Measurements from ENCODE around the gene FKBP4. TPM values are rescaled to one million over a fixed set of nuclear protein-coding genes. Genes with fewer than 3 reads are reported as not detected.

The FKBP4 gene
- total RNA-seq, 1 donor from 2014 or later = 45.3 TPM

- H3K27me3 ChIP-seq = no peaks in the 10 kb centered on the region
- peaks cover 8% of the 10 kb centered on the region for H3K79me2 ChIP-seq (ENCODE audit: low read depth)
- peaks cover 6% of the 10 kb centered on the region for H3K4me1 ChIP-seq
- H2AFZ ChIP-seq (replicated peaks) = no peak overlapping the region
- DNase-seq (ENCODE audit: low spot score) = no peak
- no peaks in the 10 kb centered on the region for H4K20me1 ChIP-seq (ENCODE audit: low read depth)
- H3K9ac ChIP-seq = no peak overlapping the region
- H3K27ac Mint-ChIP-seq = no peak overlapping the region
- no peaks in the 10 kb centered on the region for H3K36me3 ChIP-seq
- H3K27me3 Mint-ChIP-seq (ENCODE audit: insufficient read depth, low read depth) = no peaks in the 10 kb centered on the region
- no peaks in the 10 kb centered on the region for H3K9me3 ChIP-seq (ENCODE audit: low read depth)
- no peaks in the 10 kb centered on the region for H3K9me3 Mint-ChIP-seq
- peaks cover 11% of the 10 kb centered on the region for H3K4me1 Mint-ChIP-seq
- peaks cover 6% of the 10 kb centered on the region for H3F3A ChIP-seq (ENCODE audit: low read depth)
- peaks cover 23% of the 10 kb centered on the region for H3K36me3 Mint-ChIP-seq
- H3K4me3 Mint-ChIP-seq = no peak overlapping the region
- no peak overlapping the region for H3K4me3 ChIP-seq
- no peak overlapping the region for H3K27ac ChIP-seq
- no peak for TF ChIP-seq EZH2phosphoT487 (IDR thresholded peaks at IDR 0.05)
- TF ChIP-seq, protein P1, sequence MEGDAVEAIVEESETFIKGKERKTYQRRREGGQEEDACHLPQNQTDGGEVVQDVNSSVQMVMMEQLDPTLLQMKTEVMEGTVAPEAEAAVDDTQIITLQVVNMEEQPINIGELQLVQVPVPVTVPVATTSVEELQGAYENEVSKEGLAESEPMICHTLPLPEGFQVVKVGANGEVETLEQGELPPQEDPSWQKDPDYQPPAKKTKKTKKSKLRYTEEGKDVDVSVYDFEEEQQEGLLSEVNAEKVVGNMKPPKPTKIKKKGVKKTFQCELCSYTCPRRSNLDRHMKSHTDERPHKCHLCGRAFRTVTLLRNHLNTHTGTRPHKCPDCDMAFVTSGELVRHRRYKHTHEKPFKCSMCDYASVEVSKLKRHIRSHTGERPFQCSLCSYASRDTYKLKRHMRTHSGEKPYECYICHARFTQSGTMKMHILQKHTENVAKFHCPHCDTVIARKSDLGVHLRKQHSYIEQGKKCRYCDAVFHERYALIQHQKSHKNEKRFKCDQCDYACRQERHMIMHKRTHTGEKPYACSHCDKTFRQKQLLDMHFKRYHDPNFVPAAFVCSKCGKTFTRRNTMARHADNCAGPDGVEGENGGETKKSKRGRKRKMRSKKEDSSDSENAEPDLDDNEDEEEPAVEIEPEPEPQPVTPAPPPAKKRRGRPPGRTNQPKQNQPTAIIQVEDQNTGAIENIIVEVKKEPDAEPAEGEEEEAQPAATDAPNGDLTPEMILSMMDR (IDR thresholded peaks at IDR 0.05) = no peak
- TF ChIP-seq EZH2 (IDR thresholded peaks at IDR 0.05) = no peak
- no peak overlapping the region for H3K4me2 ChIP-seq
Measured at GRCh38 chr12:2819810-2820209, 25.0 kb downstream of the FKBP4 start.

DNA sequence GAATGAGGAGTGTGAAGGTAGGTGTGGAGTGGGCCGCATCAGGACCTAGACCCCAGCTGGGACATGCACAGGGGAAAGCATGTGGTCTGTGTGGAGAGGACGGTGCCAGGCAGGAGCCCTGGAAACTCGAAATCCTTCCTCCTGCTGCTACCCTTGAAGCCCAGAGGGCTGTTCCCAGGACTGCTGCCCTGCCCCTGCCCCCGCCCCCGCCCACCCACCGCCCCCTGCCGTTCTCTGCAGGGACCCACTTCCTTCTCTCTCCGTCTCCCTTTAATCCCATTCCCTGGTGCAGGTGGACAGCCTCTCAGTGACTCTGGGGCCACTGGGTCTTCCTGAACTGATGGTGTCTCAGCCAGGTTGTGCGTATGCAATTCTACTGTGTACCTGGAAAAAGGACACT lies 25.7 kb downstream of the FKBP4 start:
- Histone ChIP-seq H4K20me1 (ENCODE audit: low read depth) (peaks cover 3% of the 10 kb centered on the region), H3K4me1 (peaks cover 12% of the 10 kb centered on the region), H3K27ac (no peak overlapping the region), H3K27me3 (no peaks in the 10 kb centered on the region), H3K4me2 (no peak overlapping the region), H3K9me3 (ENCODE audit: low read depth) (no peaks in the 10 kb centered on the region), H3K36me3 (no peaks in the 10 kb centered on the region), H3F3A (ENCODE audit: low read depth) (peaks cover 13% of the 10 kb centered on the region), H2AFZ (replicated peaks) (no peak overlapping the region), H3K9ac (no peak overlapping the region), H3K4me3 (no peak overlapping the region), H3K79me2 (ENCODE audit: low read depth) (peaks cover 2% of the 10 kb centered on the region)
- H3K27me3 Mint-ChIP-seq (ENCODE audit: insufficient read depth, low read depth) = no peaks in the 10 kb centered on the region
- H3K27ac Mint-ChIP-seq = no peak overlapping the region
- no peak overlapping the region for H3K4me3 Mint-ChIP-seq
- H3K4me1 Mint-ChIP-seq = peaks cover 17% of the 10 kb centered on the region
- TF ChIP-seq, protein P1 (IDR thresholded peaks at IDR 0.05) = no peak
- TF ChIP-seq EZH2 (IDR thresholded peaks at IDR 0.05) (no peak), EZH2phosphoT487 (IDR thresholded peaks at IDR 0.05) (no peak)
- no peak for DNase-seq (ENCODE audit: low spot score)
- H3K9me3 Mint-ChIP-seq = no peaks in the 10 kb centered on the region
- H3K36me3 Mint-ChIP-seq = peaks cover 27% of the 10 kb centered on the region

- H3K27me3 ChIP-seq = no peaks in the 10 kb centered on the region
- H3F3A ChIP-seq (ENCODE audit: low read depth) = peaks cover 31% of the 10 kb centered on the region
- peaks cover 30% of the 10 kb centered on the region for H3K4me1 ChIP-seq
- H3K79me2 ChIP-seq (ENCODE audit: low read depth) = no peaks in the 10 kb centered on the region
- H3K4me3 ChIP-seq = no peak overlapping the region
- H3K4me1 Mint-ChIP-seq = peaks cover 31% of the 10 kb centered on the region
- H3K27ac ChIP-seq = no peak overlapping the region
- DNase-seq (ENCODE audit: low spot score) = no peak
- H2AFZ ChIP-seq (replicated peaks) = no peak overlapping the region
- H3K27me3 Mint-ChIP-seq (ENCODE audit: insufficient read depth, low read depth) = peaks cover 9% of the 10 kb centered on the region
- no peaks in the 10 kb centered on the region for H3K36me3 ChIP-seq
- H3K27ac Mint-ChIP-seq = no peak overlapping the region
- no peaks in the 10 kb centered on the region for H3K9me3 ChIP-seq (ENCODE audit: low read depth)
- no peaks in the 10 kb centered on the region for H3K9me3 Mint-ChIP-seq
- H3K36me3 Mint-ChIP-seq = peaks cover 24% of the 10 kb centered on the region
- no peak overlapping the region for H3K4me3 Mint-ChIP-seq
- peaks cover 6% of the 10 kb centered on the region for H4K20me1 ChIP-seq (ENCODE audit: low read depth)
- TF ChIP-seq EZH2 (IDR thresholded peaks at IDR 0.05) (no peak), EZH2phosphoT487 (IDR thresholded peaks at IDR 0.05) (no peak)
- TF ChIP-seq, protein P1 (IDR thresholded peaks at IDR 0.05) = no peak
- no peak overlapping the region for H3K4me2 ChIP-seq
- H3K9ac ChIP-seq = no peak overlapping the region
Measured at GRCh38 chr12:2823483-2823882, 28.7 kb downstream of the FKBP4 start.
